ENCODE measurements around the gene ACTR8.

ACTR8 gene

DNA sequence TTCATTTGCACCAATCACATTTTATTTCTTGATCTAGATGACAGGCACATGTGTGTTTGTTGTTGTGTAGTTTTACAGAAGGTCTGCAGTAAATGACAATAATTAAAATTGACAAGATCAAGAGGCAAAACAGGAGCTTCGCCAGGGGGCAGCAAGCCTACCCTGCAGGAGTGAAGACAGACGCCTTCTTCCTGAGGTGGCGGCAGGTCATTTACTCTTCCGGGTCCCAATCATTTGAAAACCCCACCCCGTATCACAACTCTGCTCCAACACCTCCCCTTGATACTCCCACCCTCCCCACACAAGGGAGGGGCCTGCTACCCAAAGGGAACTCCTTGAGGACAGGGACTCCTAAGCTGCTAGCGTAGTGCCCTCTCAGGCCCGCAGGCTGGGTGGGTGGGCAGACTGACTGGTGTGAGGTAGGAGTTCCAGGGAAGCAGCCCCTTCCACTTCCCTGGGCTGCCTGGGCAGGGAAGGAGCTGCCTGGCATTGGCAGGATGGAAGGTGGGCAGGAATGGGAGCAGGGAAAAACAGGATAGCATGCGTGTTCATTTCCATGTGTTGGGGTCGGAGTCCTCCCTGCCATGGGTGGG is 48.8 kb downstream of the ACTR8 start:
- DNase-seq: no peak

DNA sequence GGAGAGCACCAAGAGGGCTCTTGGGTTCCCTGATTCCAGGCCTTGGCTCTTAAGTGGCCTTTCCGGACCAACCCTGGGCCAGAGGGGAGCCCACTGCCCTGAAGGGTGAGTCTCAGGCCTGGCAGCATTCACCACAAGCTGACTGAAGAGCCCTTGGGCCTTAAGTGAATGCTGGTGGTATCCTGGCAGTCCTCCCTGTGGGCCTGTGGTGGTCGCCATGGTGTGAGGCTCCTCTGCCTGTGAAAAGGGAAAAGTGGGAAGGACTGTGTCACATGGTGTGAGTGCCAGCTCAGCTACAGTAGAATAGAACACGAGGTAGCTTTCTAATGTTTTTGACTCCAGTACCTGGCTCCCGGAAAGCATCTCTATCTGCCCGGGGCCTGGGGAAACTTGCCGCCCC is 51.0 kb downstream of the ACTR8 start:
- DNase-seq: no peak

DNA sequence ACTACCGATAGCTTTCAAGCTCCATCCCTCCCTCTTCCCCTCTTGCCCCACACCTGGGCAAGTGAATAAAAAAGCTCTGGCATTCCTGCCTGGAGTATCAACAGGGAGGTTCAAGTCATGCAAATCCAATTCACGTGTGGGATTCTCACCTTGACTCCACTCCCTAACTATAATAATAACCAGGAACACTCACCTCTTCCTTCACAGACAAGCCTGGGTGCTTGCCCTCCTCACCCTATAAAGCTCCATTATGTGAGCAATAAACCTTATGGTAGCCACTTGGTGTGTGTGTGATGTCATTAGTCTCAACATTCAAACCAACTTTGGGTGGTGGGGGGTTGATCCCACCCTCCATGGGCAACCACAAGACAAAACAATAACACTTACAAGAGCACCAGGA is 52.3 kb downstream of the ACTR8 start:
- DNase-seq: no peak

DNA sequence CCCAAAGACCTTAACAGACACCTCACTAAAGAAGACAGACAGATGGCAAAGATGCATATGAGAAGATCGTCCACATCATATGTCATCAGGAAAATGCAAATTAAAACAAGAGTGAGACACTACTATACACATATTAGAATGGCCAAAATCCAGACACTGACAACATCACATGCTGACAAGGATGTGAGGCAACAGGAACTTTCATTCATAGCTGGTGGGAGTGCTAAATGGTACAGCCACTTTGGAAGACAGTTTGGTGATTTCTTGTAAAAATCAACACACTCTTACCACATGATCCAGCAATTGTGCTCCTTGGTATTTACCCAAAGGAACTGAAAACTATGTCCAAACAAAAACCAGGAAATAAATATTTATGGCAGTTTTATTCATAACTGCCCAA is 53.4 kb downstream of the ACTR8 start:
- DNase-seq: no peak

DNA sequence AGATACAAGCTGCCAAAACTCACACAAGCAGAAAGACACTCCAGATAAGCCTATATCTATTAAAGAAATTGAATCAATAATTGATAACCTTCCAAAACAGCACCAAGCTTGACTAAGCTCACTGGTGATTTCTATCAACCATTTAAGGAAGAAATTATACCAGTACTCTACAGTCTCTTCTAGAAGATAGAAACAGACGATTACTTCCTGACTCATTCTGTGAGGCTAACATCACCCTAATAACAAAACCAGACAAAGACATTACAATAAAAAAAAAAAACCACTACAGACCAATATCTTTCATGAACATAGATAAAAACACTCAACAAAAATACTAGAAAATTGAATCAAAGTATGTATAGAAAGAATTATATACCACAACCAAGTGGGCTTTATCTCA is 55.9 kb downstream of the ACTR8 start:
- DNase-seq: no peak

DNA sequence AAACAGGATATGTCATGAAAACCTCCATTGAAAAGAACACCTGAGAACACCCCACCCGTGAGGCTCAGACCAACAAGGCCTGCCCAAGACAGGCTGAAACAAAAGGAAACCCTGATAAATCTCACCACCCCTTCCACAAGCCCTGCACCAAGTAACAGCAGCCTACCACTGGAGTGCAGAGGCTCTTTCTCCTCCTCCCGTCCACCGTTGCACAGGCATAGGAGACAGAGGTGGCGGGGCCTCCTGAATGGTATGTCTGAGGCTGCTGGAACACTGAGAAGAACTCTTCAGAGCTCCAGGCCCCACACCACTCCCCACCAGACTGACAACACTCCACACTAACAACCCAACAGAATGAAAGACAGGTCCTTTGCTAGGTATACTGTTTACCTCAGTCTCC is 57.2 kb downstream of the ACTR8 start:
- DNase-seq: no peak

DNA sequence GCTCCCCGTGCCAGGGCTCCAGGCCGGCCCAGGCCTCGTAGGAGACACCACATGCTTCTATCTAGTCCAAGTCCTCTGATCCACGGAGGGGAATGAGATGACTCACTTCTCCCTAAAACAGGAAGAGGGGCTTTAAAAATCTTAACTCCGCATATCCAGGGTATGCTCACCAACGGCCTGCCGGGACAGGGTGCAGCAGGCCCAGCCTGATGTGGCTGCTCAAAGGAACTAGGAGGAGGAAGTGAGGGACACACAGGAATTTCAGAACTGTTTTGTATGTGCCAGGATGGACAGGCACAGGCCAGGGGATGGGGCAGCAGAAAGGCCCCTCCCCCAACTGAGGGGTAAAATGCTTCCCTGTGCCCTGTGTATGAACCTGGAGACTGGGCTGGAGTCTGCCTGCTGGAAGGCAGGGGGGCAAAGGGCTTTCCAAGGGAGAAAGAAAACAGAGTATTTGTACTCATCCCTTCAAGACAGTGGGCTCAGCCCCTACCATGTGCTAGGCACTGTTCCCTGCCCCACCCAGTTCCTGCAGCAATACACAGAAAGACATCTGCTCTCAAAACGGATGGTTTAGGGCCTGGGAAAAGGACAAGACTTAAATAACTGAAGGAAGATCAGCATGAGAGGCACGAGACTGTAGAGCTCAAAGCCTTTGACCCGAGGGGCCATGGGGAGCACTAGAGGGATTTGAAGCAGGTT is 57.8 kb downstream of the ACTR8 start:
- no peak for DNase-seq

DNA sequence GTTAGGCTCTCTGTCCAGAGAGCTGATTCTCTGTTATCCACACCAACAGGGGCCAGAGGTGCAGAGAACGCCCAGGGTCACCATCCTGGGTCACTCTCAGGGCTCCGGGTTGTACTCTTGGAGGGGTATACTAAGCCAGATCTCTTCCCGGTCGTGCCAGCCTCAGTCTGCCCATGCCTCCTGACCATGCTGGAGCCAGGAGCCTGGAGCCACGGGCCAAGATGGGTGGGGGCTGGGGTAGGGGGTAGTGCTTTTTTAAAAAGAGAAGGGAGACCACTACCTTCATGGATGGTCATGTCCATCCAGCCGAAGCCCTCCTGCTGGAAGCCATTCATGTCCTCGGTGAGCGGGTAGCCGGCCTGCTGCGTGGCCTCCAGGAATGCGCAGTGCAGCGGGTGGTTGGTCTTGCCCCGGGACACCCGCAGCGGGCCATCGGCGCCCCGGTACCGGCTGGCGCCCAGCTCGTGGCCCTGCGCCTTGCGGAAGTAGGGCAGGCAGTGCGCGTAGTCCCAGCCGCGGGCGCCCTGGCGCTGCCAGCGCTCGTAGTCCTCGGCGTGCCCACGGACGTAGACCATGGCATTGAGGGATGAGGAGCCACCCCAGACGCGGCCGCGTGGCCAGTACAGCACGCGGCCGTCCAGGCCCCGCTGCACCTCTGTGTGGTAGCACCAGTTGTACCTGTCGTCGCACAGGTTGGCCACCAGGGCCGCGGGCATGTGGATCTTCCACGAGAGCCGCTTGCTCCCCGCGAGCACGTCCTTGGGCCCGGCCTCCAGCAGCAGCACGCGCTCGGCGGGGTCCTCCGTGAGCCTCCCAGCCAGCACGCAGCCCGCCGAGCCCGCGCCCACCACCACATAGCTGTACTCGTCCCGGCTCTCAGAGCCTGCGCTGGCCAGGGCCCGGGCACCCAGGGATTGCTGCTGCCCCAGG is 58.7 kb downstream of the ACTR8 start:
- no peak for DNase-seq

DNA sequence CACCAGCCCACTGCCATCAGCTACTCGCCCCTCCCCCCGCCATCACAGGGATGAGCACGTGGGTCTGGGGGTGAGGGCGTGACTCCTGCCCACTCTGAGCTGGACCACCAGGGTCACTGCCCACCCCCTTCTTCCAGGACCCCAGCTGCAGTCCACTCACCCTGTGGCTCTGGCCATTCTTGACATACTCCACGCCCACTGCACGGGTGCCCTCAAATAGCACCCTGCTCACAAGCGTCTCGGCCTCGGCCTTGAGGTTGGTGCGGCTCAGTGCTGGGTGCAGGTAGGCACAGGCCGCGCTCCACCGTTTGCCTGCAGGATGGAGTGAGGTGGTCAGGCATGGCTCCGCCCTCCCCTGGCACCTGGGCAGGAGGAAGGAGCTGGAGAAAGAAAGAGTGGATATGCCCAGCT is 59.6 kb downstream of the ACTR8 start:
- no peak for DNase-seq

DNA sequence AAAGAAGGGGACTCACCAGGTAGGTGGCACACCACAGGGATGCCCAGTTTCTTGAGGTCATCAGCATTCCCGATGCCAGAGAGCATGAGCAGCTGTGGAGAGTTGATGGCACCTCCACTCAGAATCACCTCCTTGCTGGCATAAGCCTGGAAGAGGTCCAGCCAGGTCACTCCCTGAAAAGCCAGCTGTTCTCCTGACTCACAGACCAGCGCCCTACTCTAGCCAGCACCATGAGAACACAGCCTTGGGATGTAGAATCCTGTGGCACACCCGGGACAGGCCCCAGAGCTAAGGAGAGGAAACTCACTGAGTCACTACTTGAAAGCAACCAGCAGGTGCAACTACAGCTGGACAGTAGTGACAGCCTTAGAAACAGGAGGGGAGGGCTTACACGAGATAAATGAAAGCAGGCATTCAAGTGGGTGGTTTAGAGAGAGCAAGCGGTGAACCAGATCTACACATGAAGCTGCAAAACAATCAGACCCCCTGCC is 60.3 kb downstream of the ACTR8 start:
- peak; percentile 64 for DNase-seq

DNA sequence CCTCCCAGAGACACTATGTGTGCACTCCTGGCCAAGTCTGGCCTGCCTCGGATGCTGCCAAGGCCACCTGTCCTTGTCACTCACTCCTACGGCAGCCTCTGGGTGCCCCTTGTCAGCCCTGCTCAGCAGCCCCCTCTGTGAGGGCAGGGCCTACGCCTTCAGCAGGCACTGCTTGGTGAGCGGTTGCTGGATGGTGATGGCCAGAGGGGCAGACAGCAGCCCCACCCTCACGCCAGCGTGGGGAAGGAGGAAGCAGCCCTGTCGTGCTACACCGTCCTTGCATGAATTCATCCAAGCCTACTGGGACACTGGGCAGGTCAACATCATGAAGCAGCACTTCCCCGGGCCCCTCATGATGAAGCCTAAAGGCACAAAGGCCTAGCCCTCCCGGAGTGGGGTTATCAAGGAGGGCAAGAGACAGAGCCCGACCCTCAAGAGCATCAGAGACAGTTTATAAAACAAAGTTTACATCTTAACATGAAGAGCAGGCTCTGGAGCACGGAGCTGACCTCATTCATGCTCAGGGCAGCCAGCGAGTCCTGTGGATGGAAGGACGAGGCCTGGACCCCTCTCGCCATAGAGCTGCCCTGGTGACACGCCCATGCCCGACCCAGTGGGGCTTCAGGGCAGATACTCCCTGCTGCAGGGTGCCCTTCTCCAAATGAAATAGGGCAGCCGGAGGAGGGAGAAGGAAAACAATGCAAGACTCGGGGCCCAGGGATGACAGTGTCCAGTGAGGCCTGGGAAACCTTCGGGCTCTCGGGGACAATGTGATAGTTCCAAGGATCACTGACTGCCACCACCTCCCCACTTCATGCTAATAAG is 61.0 kb downstream of the ACTR8 start:
- no peak for DNase-seq

DNA sequence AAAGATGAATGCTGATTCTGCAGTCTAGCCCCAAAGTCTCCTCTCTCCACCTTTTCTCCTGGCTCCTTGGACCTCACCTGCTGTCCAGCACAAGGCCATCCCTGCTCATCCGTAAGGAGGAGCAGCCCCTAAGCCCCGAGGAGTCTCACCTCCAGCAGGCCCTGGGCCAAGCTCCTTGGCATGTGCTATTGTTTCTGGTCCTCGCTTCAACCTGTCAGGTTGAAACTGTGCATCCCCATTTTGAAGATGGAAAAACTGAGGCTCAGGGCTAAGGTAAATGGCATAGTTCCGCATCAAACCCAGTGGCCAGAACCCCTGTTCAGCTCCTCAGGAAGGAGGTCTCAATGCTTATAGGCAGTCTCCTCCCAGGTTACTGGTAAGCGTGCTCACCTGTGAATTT is 61.9 kb downstream of the ACTR8 start:
- no peak for DNase-seq

DNA sequence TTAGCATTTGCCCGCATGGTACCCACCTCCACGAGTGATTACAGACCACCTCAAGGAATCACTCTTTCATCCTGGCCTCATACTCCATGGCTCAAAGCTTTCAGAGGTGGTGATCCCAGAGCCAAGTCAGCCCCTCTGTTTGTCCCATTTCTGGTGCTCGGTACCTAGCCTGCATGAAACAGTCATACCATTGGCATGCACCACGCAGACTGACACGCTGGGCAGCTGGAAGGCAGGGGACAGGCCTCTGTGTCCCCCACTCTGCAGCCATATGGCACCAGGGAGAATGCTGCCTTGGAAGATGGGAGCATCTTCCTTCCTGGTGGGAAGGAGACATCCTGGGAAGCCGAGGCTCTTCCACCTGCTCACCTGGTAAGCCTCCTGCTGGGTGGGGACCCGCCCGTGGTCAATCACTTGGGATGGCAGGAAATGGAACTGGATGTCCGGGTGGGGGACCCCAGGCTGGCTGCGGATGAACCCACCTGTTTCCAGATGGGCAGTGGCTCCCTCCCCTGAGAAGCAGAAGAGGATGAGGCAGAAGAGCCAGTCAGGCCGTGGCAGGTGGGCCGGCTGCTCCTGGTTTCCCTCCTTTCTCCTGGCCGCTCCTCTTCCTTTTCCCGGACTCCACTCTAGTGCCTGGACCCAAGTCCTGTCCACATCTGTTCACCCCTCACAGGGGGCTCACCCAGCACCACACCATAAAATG is 62.6 kb downstream of the ACTR8 start:
- DNase-seq: no peak

DNA sequence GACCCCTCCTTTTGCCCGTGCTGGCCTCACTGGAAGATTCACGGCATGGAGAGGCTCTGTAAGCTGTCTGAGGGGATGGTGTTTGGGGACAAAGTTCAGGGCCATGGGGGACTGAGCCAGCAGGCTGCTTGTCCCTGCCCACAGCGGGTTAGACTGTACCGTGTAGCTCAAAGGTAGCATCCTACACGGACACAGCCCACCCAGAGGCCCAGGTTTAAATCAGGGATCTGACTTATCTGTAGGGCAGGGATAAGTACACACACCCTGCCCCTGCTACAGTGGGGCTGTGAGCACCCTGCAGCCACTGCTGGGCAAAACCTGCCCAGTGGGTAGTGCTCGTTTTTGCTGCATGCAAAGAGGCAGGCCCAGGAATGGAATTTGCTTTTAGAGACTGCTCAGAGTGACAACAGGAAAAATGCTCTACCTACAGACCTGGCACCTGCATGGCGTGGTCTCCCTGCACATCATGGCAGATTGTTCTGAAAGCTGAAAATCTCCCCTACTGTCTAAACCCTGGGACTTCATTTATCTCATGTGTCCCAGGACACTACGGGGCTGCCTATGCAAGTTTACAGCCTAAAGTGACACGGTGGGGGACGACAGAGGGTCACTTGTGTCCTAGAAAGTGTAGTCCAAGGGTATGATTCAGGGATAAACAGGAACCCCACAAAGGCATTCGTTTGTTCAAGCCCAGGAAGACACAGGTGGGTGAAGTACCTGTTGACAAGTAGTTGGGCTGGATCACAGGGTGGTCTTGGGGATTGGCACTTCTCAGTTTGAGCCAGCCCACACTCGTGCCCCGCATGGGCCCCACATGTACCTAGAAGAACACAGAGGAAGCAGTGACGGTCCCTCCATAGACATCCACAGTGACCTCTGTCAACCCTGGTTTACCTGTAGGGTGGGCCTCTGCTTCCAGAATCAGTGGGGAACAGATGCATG is 63.5 kb downstream of the ACTR8 start:
- no peak for DNase-seq

DNA sequence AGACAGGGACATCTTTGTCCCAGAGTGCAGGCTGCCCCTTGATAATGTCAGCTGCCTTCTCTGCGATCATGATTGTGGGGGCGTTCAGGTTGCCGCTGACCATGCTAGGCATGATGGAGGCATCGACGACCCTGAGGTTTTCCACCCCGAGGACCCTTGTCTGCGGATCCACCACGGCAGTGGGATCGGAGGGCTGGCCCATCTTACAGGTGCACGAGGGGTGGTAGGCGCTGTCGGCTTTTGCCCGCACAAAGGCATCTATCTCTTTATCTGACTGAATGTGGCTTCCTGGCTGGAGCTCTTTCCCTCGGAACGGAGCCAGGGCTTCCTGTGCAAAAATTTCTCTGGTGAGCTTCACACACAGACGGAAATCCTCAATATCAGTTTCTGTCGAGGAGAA is 64.1 kb downstream of the ACTR8 start:
- no peak for DNase-seq

DNA sequence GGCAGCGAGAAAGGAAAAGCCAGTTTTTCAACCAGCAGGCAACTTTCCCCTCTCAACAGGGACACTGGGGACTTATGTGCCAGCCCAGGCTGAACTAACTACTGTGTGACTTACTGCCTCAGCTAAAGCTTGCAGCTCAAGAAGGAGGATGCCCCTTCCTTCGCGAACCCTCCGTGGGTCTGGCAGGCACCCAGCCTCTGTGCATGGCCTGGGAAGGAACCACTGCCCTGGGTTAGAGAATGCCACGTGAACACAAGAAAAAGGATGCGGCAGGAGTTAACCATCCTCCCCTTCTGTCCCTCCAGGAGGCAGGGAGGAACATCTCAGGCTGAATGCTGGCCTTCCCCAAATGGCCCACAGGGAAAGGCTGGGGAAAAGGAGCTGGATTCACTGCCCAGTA is 64.7 kb downstream of the ACTR8 start:
- DNase-seq: no peak
